Liver (tissue), 9 donors: ENCODE results near the gene BEST4. TPM values are rescaled to one million over a fixed set of nuclear protein-coding genes. Genes with fewer than 3 reads are reported as not detected.

Experiments
- DNase-seq: peaks from one replicate; pipeline ENCODE4 v3.0.0-alpha.2; 2017; ENCODE audit warnings: low spot score
- H3K27ac ChIP-seq, 2 donors: one replicate each; pipeline ENCODE4 v1.7.0; 2013; ENCODE audit warnings: inconsistent platforms in 2 of 2, low read length in 2 of 2, control low read depth in 1 of 2, low read depth in 1 of 2, mild to moderate bottlenecking in 1 of 2
- H3K27me3 ChIP-seq, 4 donors: one replicate each; pipeline versions ENCODE4 v1.6.1 to v1.7.0; 2013; ENCODE audit warnings: low read length in 3 of 4, inconsistent platforms in 1 of 4, mild to moderate bottlenecking in 1 of 4, moderate library complexity in 1 of 4; ENCODE audit not compliant: control insufficient read depth in 4 of 4, insufficient read depth in 4 of 4
- H3K36me3 ChIP-seq, 4 donors: one replicate each; pipeline versions ENCODE4 v1.6.1 to v1.7.0; 2013; ENCODE audit warnings: low read length in 3 of 4, mild to moderate bottlenecking in 3 of 4, low read depth in 1 of 4, moderate library complexity in 1 of 4; ENCODE audit not compliant: control insufficient read depth in 4 of 4, insufficient read depth in 3 of 4
- H3K4me1 ChIP-seq, 4 donors: one replicate each; pipeline versions ENCODE4 v1.6.1 to v1.7.0; 2013; ENCODE audit warnings: low read length in 3 of 4, mild to moderate bottlenecking in 3 of 4, moderate library complexity in 1 of 4; ENCODE audit not compliant: control insufficient read depth in 4 of 4, insufficient read depth in 4 of 4
- H3K4me3 ChIP-seq, 3 donors: one replicate each; pipeline versions ENCODE4 v1.6.1 to v1.7.0; 2013; ENCODE audit warnings: low read length in 3 of 3, control low read depth in 1 of 3, low read depth in 1 of 3, mild to moderate bottlenecking in 1 of 3
- H3K9ac ChIP-seq, 2 donors: one replicate each; pipeline ENCODE4 v1.7.0; 2013; ENCODE audit warnings: low read length in 2 of 2, mild to moderate bottlenecking in 2 of 2, moderate library complexity in 2 of 2, control low read depth in 1 of 2, low read depth in 1 of 2
- H3K9me3 ChIP-seq, 4 donors: one replicate each; pipeline versions ENCODE4 v1.6.1 to v1.7.0; 2013; ENCODE audit warnings: low read length in 3 of 4; ENCODE audit not compliant: control insufficient read depth in 4 of 4
- ATF3 ChIP-seq: IDR thresholded peaks from 2 replicates; pipeline ENCODE4 v1.6.1; 2016; ENCODE audit warnings: antibody characterized with exemption
- EGR1 ChIP-seq, 2 donors: IDR thresholded peaks; 2 replicates each; pipeline ENCODE4 v1.6.1; 2016 to 2018; ENCODE audit warnings: antibody characterized with exemption in 2 of 2, low read depth in 2 of 2
- FOXA1 ChIP-seq: IDR thresholded peaks from 2 replicates; pipeline ENCODE4 v1.6.1; 2016; ENCODE audit warnings: antibody characterized with exemption
- FOXA2 ChIP-seq: IDR thresholded peaks from 2 replicates; pipeline ENCODE4 v1.6.1; 2016; ENCODE audit warnings: antibody characterized with exemption
- HNF4A ChIP-seq, 2 donors: conservative IDR thresholded peaks; 2 replicates each; pipeline ENCODE4 v1.6.1; 2016; ENCODE audit warnings: antibody characterized with exemption in 2 of 2, mild to moderate bottlenecking in 2 of 2
- HNF4G ChIP-seq: IDR thresholded peaks from 2 replicates; pipeline ENCODE4 v1.6.1; 2016; ENCODE audit warnings: antibody characterized with exemption
- JUND ChIP-seq, 2 donors: IDR thresholded peaks; 2 replicates each; pipeline ENCODE4 v1.6.1; 2016; ENCODE audit warnings: antibody characterized with exemption in 2 of 2
- MAX ChIP-seq: IDR thresholded peaks from 2 replicates; pipeline ENCODE4 v1.6.1; 2016; ENCODE audit warnings: antibody characterized with exemption
- NR2F2 ChIP-seq: IDR thresholded peaks from 2 replicates; pipeline ENCODE4 v1.6.1; 2016; ENCODE audit warnings: antibody characterized with exemption
- RAD21 ChIP-seq, 2 donors: IDR thresholded peaks; 2 replicates each; pipeline ENCODE4 v1.6.1; 2016; ENCODE audit warnings: antibody characterized with exemption in 2 of 2, mild to moderate bottlenecking in 2 of 2
- RXRA ChIP-seq, 2 donors: IDR thresholded peaks; 2 replicates each; pipeline ENCODE4 v1.6.1; 2017 to 2018; ENCODE audit warnings: antibody characterized with exemption in 2 of 2, mild to moderate bottlenecking in 1 of 2
- SP1 ChIP-seq: IDR thresholded peaks from 2 replicates; pipeline ENCODE4 v1.6.1; 2018; ENCODE audit warnings: antibody characterized with exemption, mild to moderate bottlenecking
- TAF1 ChIP-seq: conservative IDR thresholded peaks from 2 replicates; pipeline ENCODE4 v1.6.1; 2016; ENCODE audit warnings: antibody characterized with exemption, mild to moderate bottlenecking
- YY1 ChIP-seq: IDR thresholded peaks from 2 replicates; pipeline ENCODE4 v1.6.1; 2016; ENCODE audit warnings: antibody characterized with exemption, mild to moderate bottlenecking
- whole genome bisulfite sequencing: extraction: QIAGEN DNeasy Blood & Tissue Kit; methylation state at CpG from one replicate; pipeline ENCODE4 v1.1.7; 2013; 5-methylcytosine and 5-hydroxymethylcytosine counted together
- polyA plus RNA-seq, 2 donors: library from polyadenylated mRNA; stranded (reverse) in 1 of 2; unstranded in 1 of 2; fragments of 200-250 nt in 1 of 2; fragments of >200 nt in 1 of 2; fragmentation: Nextera tagmentation in 1 of 2; extraction: Ambion mirVana in 1 of 2; gene quantifications; one replicate each; pipeline versions ENCODE4 v1.2.1 to v1.2.3, GENCODE V29; 2013 to 2015
- total RNA-seq, 2 donors: library from RNA; depleted of rRNA; stranded (reverse); fragments of >200 nt; gene quantifications; one replicate each; pipeline ENCODE4 v1.2.3, GENCODE V29; 2014
- TF ChIP-seq, protein P1 (sequence below): IDR thresholded peaks from 2 replicates; pipeline ENCODE4 v1.6.1; 2016; ENCODE audit warnings: antibody characterized with exemption, mild to moderate bottlenecking
- TF ChIP-seq, protein P2 (sequence below): fragments of 150-350 bp; IDR thresholded peaks from 2 replicates; pipeline ENCODE4 v1.5.1; 2017; ENCODE audit warnings: improper control_type of control experiment, low read depth, low read length; ENCODE audit not compliant: missing input control
- donor health status: healthy.
- donor health status: healthy.
- donor health status: healthy.
- donor health status: healthy.
- donor health status: healthy.

BEST4 gene
- total and polyA plus RNA-seq, 4 donors = 0.05 TPM; not detected in 3

- Histone ChIP-seq H3K9ac (no peak overlapping the region), H3K27ac (no peak overlapping the region), H3K27me3 (no peaks in the 10 kb centered on the region), H3K4me3 (no peak overlapping the region), H3K36me3 (no peaks in the 10 kb centered on the region), H3K9me3 (no peaks in the 10 kb centered on the region), H3K4me1 (no peaks in the 10 kb centered on the region)
- TF ChIP-seq FOXA2 (no peak), ATF3 (no peak), RXRA (IDR thresholded peaks at IDR 0.05) (no peak), TAF1 (no peak), EGR1 (IDR thresholded peaks at IDR 0.05; ENCODE audit: low read depth in 2 of 2) (no peak), MAX (no peak)
- TF ChIP-seq, protein P1, sequence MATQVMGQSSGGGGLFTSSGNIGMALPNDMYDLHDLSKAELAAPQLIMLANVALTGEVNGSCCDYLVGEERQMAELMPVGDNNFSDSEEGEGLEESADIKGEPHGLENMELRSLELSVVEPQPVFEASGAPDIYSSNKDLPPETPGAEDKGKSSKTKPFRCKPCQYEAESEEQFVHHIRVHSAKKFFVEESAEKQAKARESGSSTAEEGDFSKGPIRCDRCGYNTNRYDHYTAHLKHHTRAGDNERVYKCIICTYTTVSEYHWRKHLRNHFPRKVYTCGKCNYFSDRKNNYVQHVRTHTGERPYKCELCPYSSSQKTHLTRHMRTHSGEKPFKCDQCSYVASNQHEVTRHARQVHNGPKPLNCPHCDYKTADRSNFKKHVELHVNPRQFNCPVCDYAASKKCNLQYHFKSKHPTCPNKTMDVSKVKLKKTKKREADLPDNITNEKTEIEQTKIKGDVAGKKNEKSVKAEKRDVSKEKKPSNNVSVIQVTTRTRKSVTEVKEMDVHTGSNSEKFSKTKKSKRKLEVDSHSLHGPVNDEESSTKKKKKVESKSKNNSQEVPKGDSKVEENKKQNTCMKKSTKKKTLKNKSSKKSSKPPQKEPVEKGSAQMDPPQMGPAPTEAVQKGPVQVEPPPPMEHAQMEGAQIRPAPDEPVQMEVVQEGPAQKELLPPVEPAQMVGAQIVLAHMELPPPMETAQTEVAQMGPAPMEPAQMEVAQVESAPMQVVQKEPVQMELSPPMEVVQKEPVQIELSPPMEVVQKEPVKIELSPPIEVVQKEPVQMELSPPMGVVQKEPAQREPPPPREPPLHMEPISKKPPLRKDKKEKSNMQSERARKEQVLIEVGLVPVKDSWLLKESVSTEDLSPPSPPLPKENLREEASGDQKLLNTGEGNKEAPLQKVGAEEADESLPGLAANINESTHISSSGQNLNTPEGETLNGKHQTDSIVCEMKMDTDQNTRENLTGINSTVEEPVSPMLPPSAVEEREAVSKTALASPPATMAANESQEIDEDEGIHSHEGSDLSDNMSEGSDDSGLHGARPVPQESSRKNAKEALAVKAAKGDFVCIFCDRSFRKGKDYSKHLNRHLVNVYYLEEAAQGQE = no peak
- TF ChIP-seq, protein P2, sequence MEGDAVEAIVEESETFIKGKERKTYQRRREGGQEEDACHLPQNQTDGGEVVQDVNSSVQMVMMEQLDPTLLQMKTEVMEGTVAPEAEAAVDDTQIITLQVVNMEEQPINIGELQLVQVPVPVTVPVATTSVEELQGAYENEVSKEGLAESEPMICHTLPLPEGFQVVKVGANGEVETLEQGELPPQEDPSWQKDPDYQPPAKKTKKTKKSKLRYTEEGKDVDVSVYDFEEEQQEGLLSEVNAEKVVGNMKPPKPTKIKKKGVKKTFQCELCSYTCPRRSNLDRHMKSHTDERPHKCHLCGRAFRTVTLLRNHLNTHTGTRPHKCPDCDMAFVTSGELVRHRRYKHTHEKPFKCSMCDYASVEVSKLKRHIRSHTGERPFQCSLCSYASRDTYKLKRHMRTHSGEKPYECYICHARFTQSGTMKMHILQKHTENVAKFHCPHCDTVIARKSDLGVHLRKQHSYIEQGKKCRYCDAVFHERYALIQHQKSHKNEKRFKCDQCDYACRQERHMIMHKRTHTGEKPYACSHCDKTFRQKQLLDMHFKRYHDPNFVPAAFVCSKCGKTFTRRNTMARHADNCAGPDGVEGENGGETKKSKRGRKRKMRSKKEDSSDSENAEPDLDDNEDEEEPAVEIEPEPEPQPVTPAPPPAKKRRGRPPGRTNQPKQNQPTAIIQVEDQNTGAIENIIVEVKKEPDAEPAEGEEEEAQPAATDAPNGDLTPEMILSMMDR = no peak
- WGBS = 88% methylated on average over 9 of the region's 9 CpGs
- DNase-seq = no peak
These were observed 4.9 kb upstream of the BEST4 start for GRCh38 chr1:44792736-44793502.

DNA sequence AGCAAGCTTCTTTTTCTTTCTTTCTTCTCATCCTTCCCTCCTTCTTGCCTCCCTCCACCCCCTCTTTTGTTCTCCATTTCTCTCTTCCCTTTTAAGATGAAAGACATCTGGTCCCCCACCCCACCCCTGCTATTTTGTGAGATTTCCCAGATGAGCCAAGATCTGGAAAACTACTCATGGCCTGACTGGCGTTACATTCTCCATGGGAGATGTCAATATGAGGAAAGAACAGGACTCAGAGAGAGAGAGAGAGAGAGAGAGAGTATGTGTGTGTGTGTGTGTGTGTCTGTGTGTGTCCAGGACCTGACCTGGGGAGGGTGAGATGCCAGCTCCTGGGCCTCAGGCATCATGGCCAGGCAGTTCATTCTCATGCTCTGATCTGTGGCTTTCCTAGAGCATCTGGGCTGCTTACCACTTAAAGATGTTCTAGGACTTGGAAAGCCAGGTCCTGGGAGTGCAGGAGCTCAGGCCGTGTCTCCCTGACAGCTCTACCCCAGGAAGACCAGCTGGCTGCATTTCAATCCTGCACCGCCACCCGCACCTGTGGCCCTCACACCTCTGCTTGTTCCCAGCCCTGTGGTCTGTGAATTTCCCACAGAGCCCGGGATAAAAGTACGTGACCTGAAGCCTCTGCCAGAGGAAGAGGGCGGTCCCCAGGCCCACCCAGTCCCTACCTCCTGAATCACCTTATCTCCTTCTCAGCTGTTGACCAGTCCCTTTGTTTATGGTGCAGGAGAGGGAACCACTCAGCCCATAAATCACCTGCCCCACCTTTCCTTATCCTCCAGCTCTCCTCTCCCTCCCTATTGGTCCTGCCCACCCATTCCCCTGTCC lies 3.2 kb upstream of the BEST4 start:
- H3K9me3 ChIP-seq = no peaks in the 10 kb centered on the region
- H3K4me3 ChIP-seq = no peak overlapping the region
- H3K27ac ChIP-seq = no peak overlapping the region
- 67% methylated on average over 7 of the region's 7 CpGs for WGBS
- no peak for DNase-seq
- peaks cover 0 to 4% (median 1%) of the 10 kb centered on the region in 4 donors for H3K4me1 ChIP-seq
- H3K9ac ChIP-seq = no peak overlapping the region
- H3K27me3 ChIP-seq = no peaks in the 10 kb centered on the region
- no peaks in the 10 kb centered on the region for H3K36me3 ChIP-seq
- TF ChIP-seq, protein P2 = no peak
- no peak for TF ChIP-seq NR2F2
- TF ChIP-seq FOXA1 = no peak
- no peak for TF ChIP-seq RAD21 (IDR thresholded peaks at IDR 0.05)
- no peak for TF ChIP-seq EGR1 (IDR thresholded peaks at IDR 0.05; ENCODE audit: low read depth in 2 of 2)
- TF ChIP-seq HNF4A (conservative IDR thresholded peaks at IDR 0.05) = no peak
- no peak for TF ChIP-seq HNF4G
- no peak for TF ChIP-seq SP1
- TF ChIP-seq TAF1 = no peak
- TF ChIP-seq YY1 = no peak
- no peak for TF ChIP-seq FOXA2
- TF ChIP-seq, protein P1 = no peak
- TF ChIP-seq RXRA (IDR thresholded peaks at IDR 0.05) = no peak
- no peak for TF ChIP-seq ATF3
- no peak for TF ChIP-seq JUND (IDR thresholded peaks at IDR 0.05)
- TF ChIP-seq MAX = no peak
